ENCODE results near the gene UCHL1.

Gene UCHL1

GRCh38 chr4:41256740-41257256 lies at the start of gene UCHL1:
Gene UCHL1 (plus strand): TSS chr4:41256928. CDS start chr4:41256977, 49 bp downstream.
- DNase-seq: peak; percentile 74 to 85

- no peak for DNase-seq
These were observed 49.4 kb upstream of the UCHL1 start for GRCh38 chr4:41207291-41207831.

- DNase-seq: no peak
These were observed 47.5 kb upstream of the UCHL1 start for GRCh38 chr4:41209187-41209586.

GRCh38 chr4:41209901-41210300 lies 46.8 kb upstream of the UCHL1 start:
- DNase-seq: no peak

- no peak for DNase-seq
These were observed 44.6 kb upstream of the UCHL1 start for GRCh38 chr4:41211951-41212615.

- DNase-seq: no peak
These were observed 44.0 kb upstream of the UCHL1 start for GRCh38 chr4:41212616-41213203.

- no peak for DNase-seq
These were observed 43.0 kb upstream of the UCHL1 start for GRCh38 chr4:41213625-41214135.

- peak; percentile 91 to 93 for DNase-seq
These were observed 42.4 kb upstream of the UCHL1 start, which contains the start of gene APBB2 for GRCh38 chr4:41214136-41214824. Gene APBB2 (minus strand): TSS chr4:41214542. CDS start chr4:41033254, 181,288 bp downstream.

- no peak for DNase-seq
These were observed 41.9 kb upstream of the UCHL1 start for GRCh38 chr4:41214825-41215146.

GRCh38 chr4:41215155-41215554 lies 41.6 kb upstream of the UCHL1 start:
- no peak for DNase-seq

GRCh38 chr4:41215969-41216293 lies 40.8 kb upstream of the UCHL1 start:
- no peak for DNase-seq

- DNase-seq: peak; percentile 71 to 84
These were observed 40.3 kb upstream of the UCHL1 start for GRCh38 chr4:41216294-41217019.

GRCh38 chr4:41217020-41217333 lies 39.8 kb upstream of the UCHL1 start:
- DNase-seq: no peak

- no peak for DNase-seq
These were observed 39.4 kb upstream of the UCHL1 start for GRCh38 chr4:41217374-41217773.

- no peak for DNase-seq
These were observed 38.0 kb upstream of the UCHL1 start for GRCh38 chr4:41218703-41219102.

GRCh38 chr4:41219421-41219950 lies 37.2 kb upstream of the UCHL1 start:
- no peak for DNase-seq

- no peak for DNase-seq
These were observed 34.7 kb upstream of the UCHL1 start for GRCh38 chr4:41221850-41222645.

- DNase-seq: no peak
These were observed 28.8 kb upstream of the UCHL1 start for GRCh38 chr4:41227902-41228301.

GRCh38 chr4:41232406-41232805 lies 24.3 kb upstream of the UCHL1 start:
- no peak for DNase-seq

GRCh38 chr4:41232856-41233255 lies 23.9 kb upstream of the UCHL1 start:
- DNase-seq: no peak

GRCh38 chr4:41236032-41236431 lies 20.7 kb upstream of the UCHL1 start:
- no peak for DNase-seq

GRCh38 chr4:41236508-41236907 lies 20.2 kb upstream of the UCHL1 start:
- no peak for DNase-seq

Measured in NCI-H1930 (cell line).